A549 (cell line): ENCODE data around the gene GLIPR2. TPM values are rescaled to one million over a fixed set of nuclear protein-coding genes. Genes with fewer than 3 reads are reported as not detected.

ENCODE experiments used
- ATAC-seq, 2 experiments: fragments of 200-7000 bp in 1 of 2; fragments of >200 bp in 1 of 2; cut with Nextera tagmentation in 1 of 2; cut with Tn5 transposase in 1 of 2; 3 replicates each; pipeline versions ENCODE4 v1.8.0 to v1.9.1; 2018 to 2020; ENCODE audit warnings: mild to moderate bottlenecking in 1 of 2, moderate library complexity in 1 of 2
- CTCF ChIA-PET: fragments of 300-600 bp; sonication (Branson Sonifier 250); formaldehyde crosslinking; extraction: SDS; loops from one replicate; lab custom pipeline; 2021; ENCODE audit warnings: antibody characterized with exemption, inconsistent platforms; lab: Yijun Ruan, JAX
- POLR2A ChIA-PET: fragments of 350-600 bp; formaldehyde crosslinking; extraction: SDS; loops from one replicate; lab custom pipeline; 2021; ENCODE audit warnings: antibody characterized with exemption, inconsistent platforms; lab: Yijun Ruan, JAX
- DNase-seq, 2 experiments: peaks; one replicate each; pipeline versions ENCODE4 v3.0.0 to v3.0.0-alpha.2; 2011 to 2016; ENCODE audit warnings: low read depth in 1 of 2, low spot score in 1 of 2
- FAIRE-seq: peaks from 2 replicates; lab custom pipeline; 2011; peaks lifted over from hg19 to GRCh38; lab: Jason Lieb, UNC
- H3K27ac ChIP-seq, 2 experiments: fragments of >200 bp; sonication (Bioruptor Twin); formaldehyde crosslinking; 3 replicates each; pipeline ENCODE4 v1.5.1; 2016 to 2017
- H3K4me1 ChIP-seq: fragments of >200 bp; sonication (Bioruptor Twin); formaldehyde crosslinking; 3 replicates; pipeline ENCODE4 v1.6.1; 2016
- H3K4me2 ChIP-seq: fragments of >200 bp; sonication (Bioruptor Twin); formaldehyde crosslinking; 3 replicates; pipeline ENCODE4 v1.6.1; 2016
- H3K4me3 ChIP-seq: fragments of >200 bp; sonication (Bioruptor Twin); formaldehyde crosslinking; 3 replicates; pipeline ENCODE4 v1.5.1; 2016
- H3K9me3 ChIP-seq: fragments of >200 bp; sonication (Bioruptor Twin); formaldehyde crosslinking; 3 replicates; pipeline ENCODE4 v1.6.1; 2016
- CBX2 ChIP-seq: fragments of 200-600 bp; sonication (generic); IDR thresholded peaks from 2 replicates; pipeline ENCODE4 v1.6.1; 2016; ENCODE audit warnings: low read depth, mild to moderate bottlenecking, borderline replicate concordance
- CEBPB ChIP-seq, 2 experiments: fragments of >200 bp in 1 of 2; sonication (Bioruptor Twin) in 1 of 2; formaldehyde crosslinking in 1 of 2; IDR thresholded peaks; 2 replicates each; pipeline ENCODE4 v1.6.1; 2012 to 2016
- EHF ChIP-seq: fragments of 250-450 bp; sonication (Bioruptor Pico); IDR thresholded peaks from 2 replicates; pipeline ENCODE4 v1.5.0; 2020; ENCODE audit warnings: mild to moderate bottlenecking
- FOSB ChIP-seq: fragments of 250-450 bp; sonication (Bioruptor Pico); IDR thresholded peaks from 2 replicates; pipeline ENCODE4 v1.5.0; 2020; ENCODE audit warnings: mild to moderate bottlenecking, moderate library complexity
- FOXS1 ChIP-seq: fragments of 250-450 bp; sonication (Bioruptor Pico); IDR thresholded peaks from 2 replicates; pipeline ENCODE4 v1.5.0; 2020; ENCODE audit warnings: mild to moderate bottlenecking, moderate library complexity
- NPAS2 ChIP-seq: fragments of 250-450 bp; sonication (Bioruptor Pico); IDR thresholded peaks from 2 replicates; pipeline ENCODE4 v1.8.0; 2022; ENCODE audit warnings: mild to moderate bottlenecking, moderate library complexity, borderline replicate concordance
- RAD21 ChIP-seq, 2 experiments: fragments of >200 bp in 1 of 2; sonication (Bioruptor Twin) in 1 of 2; formaldehyde crosslinking in 1 of 2; IDR thresholded peaks in 1 of 2; conservative IDR thresholded peaks in 1 of 2; 2 replicates in 1 of 2; 3 replicates in 1 of 2; pipeline ENCODE4 v1.6.1; 2012 to 2018; ENCODE audit warnings: inconsistent platforms in 1 of 2
- RARB ChIP-seq: fragments of 250-450 bp; sonication (Bioruptor Pico); IDR thresholded peaks from 2 replicates; pipeline ENCODE4 v1.8.0; 2021; ENCODE audit warnings: mild to moderate bottlenecking, moderate library complexity
- RFX5 ChIP-seq: fragments of 450-650 bp; IDR thresholded peaks from 2 replicates; pipeline ENCODE4 v1.7.1; 2014; ENCODE audit warnings: antibody characterized with exemption, mild to moderate bottlenecking, moderate library complexity
- SMC3 ChIP-seq: fragments of >200 bp; sonication (Bioruptor Twin); formaldehyde crosslinking; IDR thresholded peaks from 3 replicates; pipeline ENCODE4 v1.6.1; 2018; ENCODE audit warnings: inconsistent platforms
- TP53 ChIP-seq: fragments of 250-450 bp; sonication (Bioruptor Pico); IDR thresholded peaks from 2 replicates; pipeline ENCODE4 v1.5.0; 2021; ENCODE audit warnings: mild to moderate bottlenecking, moderate library complexity
- WGBS: methylation state at CpG from one replicate; pipeline ENCODE4 v1.1.6; 2017; ENCODE audit errors: missing lambda C conversion rate; 5-methylcytosine and 5-hydroxymethylcytosine counted together
- polyA plus RNA-seq, 4 experiments: library from polyadenylated mRNA; depleted of rRNA in 3 of 4; stranded (reverse); fragments of >200 nt; fragmentation: RNase III in 1 of 4; extraction: RNeasy Plus Mini Kit Qiagen cat#74134 plus additional on column Dnase treatment in 1 of 4; gene quantifications; 2 replicates in 3 of 4; 3 replicates in 1 of 4; pipeline ENCODE4 v1.2.3, GENCODE V29; 2011 to 2017
- TF ChIP-seq, protein P1 (sequence below): fragments of >200 bp; sonication (Bioruptor Twin); formaldehyde crosslinking; IDR thresholded peaks from 3 replicates; pipeline ENCODE4 v1.5.1; 2016
- TF ChIP-seq, protein P2 (sequence below): fragments of 450-650 bp; IDR thresholded peaks from 2 replicates; pipeline ENCODE4 v1.6.1; 2014; ENCODE audit warnings: antibody characterized with exemption
- TF ChIP-seq, protein P3 (sequence below): fragments of 250-450 bp; sonication (Bioruptor Pico); IDR thresholded peaks from 2 replicates; pipeline ENCODE4 v1.5.0; 2021; ENCODE audit warnings: mild to moderate bottlenecking, moderate library complexity, borderline replicate concordance

Gene GLIPR2
- polyA plus RNA-seq, 2 of the 4 experiments (the other 2 are of a cell fraction): 9.0 to 16.0 TPM

DNA sequence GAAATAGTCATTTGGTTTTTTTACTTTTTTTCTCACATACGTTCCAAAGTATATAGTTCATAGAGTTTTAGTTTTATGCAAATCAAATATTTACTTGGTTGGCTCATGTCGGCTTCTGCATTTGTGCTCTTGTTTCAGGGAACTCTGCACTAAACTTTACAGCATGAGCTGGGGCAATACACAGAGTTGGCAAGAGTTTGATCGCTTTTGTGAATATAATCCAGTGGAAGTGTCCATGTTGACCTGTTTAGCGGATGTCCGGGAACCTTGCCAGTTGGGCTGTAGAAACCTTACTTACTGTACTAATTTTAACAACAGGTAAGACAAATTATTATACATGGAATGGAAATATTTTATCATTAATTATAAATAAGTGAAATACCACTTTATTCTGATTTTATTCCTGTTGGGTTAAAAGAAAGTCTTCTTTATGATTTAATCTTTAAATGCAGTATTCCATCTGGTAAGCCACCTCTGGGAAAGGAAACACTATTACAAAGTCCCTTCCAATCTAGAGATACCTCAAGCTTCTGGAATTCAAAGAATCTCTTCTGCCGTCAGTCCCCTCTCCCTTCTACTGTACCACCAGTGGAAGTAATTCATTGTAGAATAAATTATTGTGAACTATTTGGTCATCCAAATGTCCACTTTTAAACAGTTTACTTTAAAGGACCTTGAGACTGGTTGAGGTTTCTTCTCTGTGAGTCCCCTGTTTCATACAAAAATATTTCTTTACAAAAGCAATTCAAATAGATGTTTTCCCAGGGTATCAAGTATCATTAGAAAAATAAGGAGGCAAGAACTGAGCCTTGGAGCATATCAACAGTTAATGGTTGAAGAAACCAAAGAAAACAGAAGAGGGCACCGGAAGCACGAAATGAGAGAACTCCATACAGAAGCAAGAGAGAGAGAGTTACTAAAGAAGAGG, 45.2 kb upstream of the GLIPR2 start:
- ATAC-seq (peak; percentile 71 to 91; a peak in 5 of 6 replicates), FAIRE-seq (peak; percentile 13), DNase-seq (peak in 1 of 2 experiments; percentile 58)
- Histone ChIP-seq H3K27ac (peak overlapping the region; percentile 45 to 72; a peak in 5 of 6 replicates), H3K4me3 (no peak overlapping the region), H3K4me1 (peaks cover 31% of the 10 kb centered on the region; the same call in 2 of the 3 replicates), H3K4me2 (peak overlapping the region; percentile 62), H3K9me3 (no peaks in the 10 kb centered on the region)
- POLR2A ChIA-PET: no interaction called here
- CTCF ChIA-PET: interaction anchor here (0.7 to 6.3 kb wide), 8 partner anchors 10 to 100 kb away, joined by 3 to 58 read pairs (median 4); partner anchors contain the start of genes CLTA and GLIPR2
- WGBS: 31% methylated on average over 8 of the region's 8 CpGs
- TF ChIP-seq SMC3 (peak; percentile 45), FOSB (CRISPR knock-in tag) (no peak), RAD21 (conservative IDR thresholded peaks at IDR 0.05 in 1 of 2, IDR thresholded peaks at IDR 0.05 in 1 of 2) (peak; percentile 49; a peak in 4 of 5 replicates)
- TF ChIP-seq, protein P1, sequence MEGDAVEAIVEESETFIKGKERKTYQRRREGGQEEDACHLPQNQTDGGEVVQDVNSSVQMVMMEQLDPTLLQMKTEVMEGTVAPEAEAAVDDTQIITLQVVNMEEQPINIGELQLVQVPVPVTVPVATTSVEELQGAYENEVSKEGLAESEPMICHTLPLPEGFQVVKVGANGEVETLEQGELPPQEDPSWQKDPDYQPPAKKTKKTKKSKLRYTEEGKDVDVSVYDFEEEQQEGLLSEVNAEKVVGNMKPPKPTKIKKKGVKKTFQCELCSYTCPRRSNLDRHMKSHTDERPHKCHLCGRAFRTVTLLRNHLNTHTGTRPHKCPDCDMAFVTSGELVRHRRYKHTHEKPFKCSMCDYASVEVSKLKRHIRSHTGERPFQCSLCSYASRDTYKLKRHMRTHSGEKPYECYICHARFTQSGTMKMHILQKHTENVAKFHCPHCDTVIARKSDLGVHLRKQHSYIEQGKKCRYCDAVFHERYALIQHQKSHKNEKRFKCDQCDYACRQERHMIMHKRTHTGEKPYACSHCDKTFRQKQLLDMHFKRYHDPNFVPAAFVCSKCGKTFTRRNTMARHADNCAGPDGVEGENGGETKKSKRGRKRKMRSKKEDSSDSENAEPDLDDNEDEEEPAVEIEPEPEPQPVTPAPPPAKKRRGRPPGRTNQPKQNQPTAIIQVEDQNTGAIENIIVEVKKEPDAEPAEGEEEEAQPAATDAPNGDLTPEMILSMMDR: peak; percentile 35

DNA sequence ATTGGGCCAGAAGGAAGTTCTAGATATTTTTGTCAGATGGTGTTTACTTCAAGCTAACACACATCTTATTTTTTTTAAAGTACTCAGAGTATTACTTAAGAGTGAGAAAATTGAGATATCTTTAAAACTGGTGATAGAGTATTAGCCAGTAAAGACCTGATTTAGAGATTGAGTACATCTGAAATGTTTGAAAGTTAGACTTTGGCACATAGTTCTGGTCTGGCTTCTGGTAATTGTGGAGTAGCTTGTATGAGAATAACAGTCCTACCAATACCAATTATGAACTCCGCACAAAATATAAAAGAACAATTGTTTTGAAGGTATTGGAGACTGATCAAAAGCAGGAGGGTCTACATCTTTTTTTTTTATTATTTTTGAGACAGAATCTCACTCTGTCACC, 44.5 kb upstream of the GLIPR2 start:
- CTCF ChIA-PET: interaction anchor here (0.6 to 6.3 kb wide), 7 partner anchors 10 to 268 kb away, joined by 3 to 58 read pairs (median 4); partner anchors contain the start of genes CLTA and GLIPR2

DNA sequence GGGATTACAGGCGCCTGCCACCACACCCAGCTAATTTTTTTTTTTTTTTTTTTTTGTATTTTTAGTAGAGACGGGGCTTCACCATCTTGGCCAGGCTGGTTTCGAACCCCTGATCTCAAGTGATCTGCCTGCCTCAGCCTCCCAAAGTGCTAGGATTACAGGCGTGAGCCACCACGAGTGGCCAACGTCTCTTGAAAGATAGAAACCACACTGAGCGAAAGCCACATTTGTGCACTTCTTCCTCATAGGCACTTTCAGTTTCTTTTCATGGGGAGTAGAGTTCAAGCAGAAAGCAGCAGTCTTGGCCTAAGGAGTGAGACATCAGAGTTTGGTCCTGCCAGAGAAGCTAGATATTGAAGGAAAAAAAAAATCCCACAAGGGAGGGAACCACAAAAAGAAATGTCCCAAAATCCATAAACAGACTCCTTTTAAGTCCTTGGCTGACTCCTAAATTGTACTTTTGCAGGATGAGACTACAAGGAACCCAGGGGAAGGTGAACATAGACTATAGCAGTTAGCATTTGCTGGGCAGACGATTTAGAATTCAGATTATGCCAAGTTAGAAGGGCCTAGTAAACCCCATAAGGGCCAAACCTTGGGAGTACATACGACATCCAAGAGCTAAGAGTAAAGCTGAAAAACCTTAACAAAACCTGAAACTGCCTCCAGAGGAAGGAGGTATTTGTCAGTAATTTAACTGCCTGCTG, 43.9 kb upstream of the GLIPR2 start:
- POLR2A ChIA-PET: no interaction called here
- no peak for FAIRE-seq

More for the DNA sequence above, 44.5 kb upstream of the GLIPR2 start:
- H3K4me2 ChIP-seq: peak overlapping the region; percentile 62
- TF ChIP-seq, protein P2, sequence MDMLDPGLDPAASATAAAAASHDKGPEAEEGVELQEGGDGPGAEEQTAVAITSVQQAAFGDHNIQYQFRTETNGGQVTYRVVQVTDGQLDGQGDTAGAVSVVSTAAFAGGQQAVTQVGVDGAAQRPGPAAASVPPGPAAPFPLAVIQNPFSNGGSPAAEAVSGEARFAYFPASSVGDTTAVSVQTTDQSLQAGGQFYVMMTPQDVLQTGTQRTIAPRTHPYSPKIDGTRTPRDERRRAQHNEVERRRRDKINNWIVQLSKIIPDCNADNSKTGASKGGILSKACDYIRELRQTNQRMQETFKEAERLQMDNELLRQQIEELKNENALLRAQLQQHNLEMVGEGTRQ: no peak
- no peak for TF ChIP-seq RAD21 (conservative IDR thresholded peaks at IDR 0.05 in 1 of 2, IDR thresholded peaks at IDR 0.05 in 1 of 2)
- TF ChIP-seq EHF (CRISPR knock-in tag): no peak
- FAIRE-seq: no peak
- DNase-seq: no peak
- no peaks in the 10 kb centered on the region for H3K9me3 ChIP-seq
- no peak overlapping the region for H3K4me3 ChIP-seq
- peak overlapping the region; percentile 45 to 72; a peak in 5 of 6 replicates for H3K27ac ChIP-seq
- ATAC-seq: no peak
- peaks cover 31% of the 10 kb centered on the region; the same call in 2 of the 3 replicates for H3K4me1 ChIP-seq
- 96% methylated on average over 1 of the region's 1 CpG for WGBS
- POLR2A ChIA-PET: no interaction called here

More for the DNA sequence above, 43.9 kb upstream of the GLIPR2 start:
- no peaks in the 10 kb centered on the region for H3K9me3 ChIP-seq
- no peak overlapping the region for H3K4me2 ChIP-seq
- CTCF ChIA-PET: interaction anchor here (0.6 to 6.3 kb wide), 9 partner anchors 9 to 1041 kb away, joined by 3 to 58 read pairs (median 4); partner anchors contain the start of genes CLTA and GLIPR2
- TF ChIP-seq CEBPB (IDR thresholded peaks at IDR 0.05) (no peak), FOXS1 (CRISPR knock-in tag) (no peak), RAD21 (conservative IDR thresholded peaks at IDR 0.05 in 1 of 2, IDR thresholded peaks at IDR 0.05 in 1 of 2) (no peak), CBX2 (no peak), NPAS2 (no peak), TP53 (no peak), RARB (CRISPR knock-in tag) (no peak), RFX5 (no peak)
- TF ChIP-seq, protein P3, sequence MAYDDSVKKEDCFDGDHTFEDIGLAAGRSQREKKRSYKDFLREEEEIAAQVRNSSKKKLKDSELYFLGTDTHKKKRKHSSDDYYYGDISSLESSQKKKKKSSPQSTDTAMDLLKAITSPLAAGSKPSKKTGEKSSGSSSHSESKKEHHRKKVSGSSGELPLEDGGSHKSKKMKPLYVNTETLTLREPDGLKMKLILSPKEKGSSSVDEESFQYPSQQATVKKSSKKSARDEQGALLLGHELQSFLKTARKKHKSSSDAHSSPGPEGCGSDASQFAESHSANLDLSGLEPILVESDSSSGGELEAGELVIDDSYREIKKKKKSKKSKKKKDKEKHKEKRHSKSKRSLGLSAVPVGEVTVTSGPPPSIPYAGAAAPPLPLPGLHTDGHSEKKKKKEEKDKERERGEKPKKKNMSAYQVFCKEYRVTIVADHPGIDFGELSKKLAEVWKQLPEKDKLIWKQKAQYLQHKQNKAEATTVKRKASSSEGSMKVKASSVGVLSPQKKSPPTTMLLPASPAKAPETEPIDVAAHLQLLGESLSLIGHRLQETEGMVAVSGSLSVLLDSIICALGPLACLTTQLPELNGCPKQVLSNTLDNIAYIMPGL (CRISPR knock-in tag): no peak
- peaks cover 31% of the 10 kb centered on the region; the same call in 2 of the 3 replicates for H3K4me1 ChIP-seq
- DNase-seq (no peak), ATAC-seq (no peak)
- 93% methylated on average over 9 of the region's 9 CpGs for WGBS
- peak overlapping the region in 1 of 2 experiments; percentile 72; a peak in 2 of 6 replicates for H3K27ac ChIP-seq
- H3K4me3 ChIP-seq: no peak overlapping the region
